ENCODE measurements around the gene WDR1. TPM values are rescaled to one million over a fixed set of nuclear protein-coding genes. Genes with fewer than 3 reads are reported as not detected.

The WDR1 gene
- total and polyA plus RNA-seq, 2 of the 13 experiments (the other 11 are each of a cell fraction or from before 2014, with no cell fraction given): 106 to 198 TPM

GRCh38 chr4:10121568-10122208 is 5.1 kb upstream of the WDR1 start (continued):
- TF ChIP-seq CHD4 (IDR thresholded peaks at IDR 0.05; ENCODE audit: borderline replicate concordance, low read length) (peak; percentile 37; the same call in 1 of the 2 replicates), NR2F1 (CRISPR knock-in tag; IDR thresholded peaks at IDR 0.05) (peak; percentile 57 to 80; a peak in 3 of 4 replicates), EZH2 (conservative IDR thresholded peaks at IDR 0.05; ENCODE audit: low read depth, low read length) (no peak), RARA (CRISPR knock-in tag; IDR thresholded peaks at IDR 0.05) (peak; percentile 75), ZNF232 (CRISPR knock-in tag; IDR thresholded peaks at IDR 0.05; ENCODE audit: borderline replicate concordance) (no peak), POLR2A (IDR thresholded peaks at IDR 0.05; ENCODE audit: insufficient read depth in 1 of 2, low read depth in 2 of 2, low read length in 2 of 2) (peak in 1 of 2 experiments; percentile 76; a peak in 2 of 4 replicates), ZNF556 (CRISPR knock-in tag; IDR thresholded peaks at IDR 0.05; ENCODE audit: borderline replicate concordance) (no peak), REL (CRISPR knock-in tag; conservative IDR thresholded peaks at IDR 0.05) (no peak), NCOR1 (IDR thresholded peaks at IDR 0.05; ENCODE audit: borderline replicate concordance, low read length) (peak; percentile 70), ZNF709 (CRISPR knock-in tag; IDR thresholded peaks at IDR 0.05) (peak; percentile 28; the same call in 1 of the 2 replicates), ZNF780A (CRISPR knock-in tag; IDR thresholded peaks at IDR 0.05) (no peak), ZNF292 (CRISPR knock-in tag; IDR thresholded peaks at IDR 0.05; ENCODE audit: borderline replicate concordance, low read depth) (0 out of 2 replicates have a peak, but pooled peaks have one; percentile 10), RFX5 (IDR thresholded peaks at IDR 0.05; ENCODE audit: low read depth, low read length) (peak; percentile 45; the same call in 1 of the 2 replicates), NKX3-1 (CRISPR knock-in tag; IDR thresholded peaks at IDR 0.05) (no peak), ZNF142 (CRISPR knock-in tag; IDR thresholded peaks at IDR 0.05) (0 out of 2 replicates have a peak, but pooled peaks have one; percentile 10), EHMT2 (IDR thresholded peaks at IDR 0.05; ENCODE audit: borderline replicate concordance, low read depth, low read length) (peak; percentile 67; the same call in 1 of the 2 replicates), ZNF558 (CRISPR knock-in tag; IDR thresholded peaks at IDR 0.05; ENCODE audit: borderline replicate concordance) (no peak), ZNF572 (CRISPR knock-in tag; IDR thresholded peaks at IDR 0.05) (0 out of 2 replicates have a peak, but pooled peaks have one; percentile 78), KLF16 (CRISPR knock-in tag; IDR thresholded peaks at IDR 0.05) (peak in 1 of 2 experiments; percentile 18; a peak in 1 of 4 replicates)
- TF ChIP-seq, protein P1, sequence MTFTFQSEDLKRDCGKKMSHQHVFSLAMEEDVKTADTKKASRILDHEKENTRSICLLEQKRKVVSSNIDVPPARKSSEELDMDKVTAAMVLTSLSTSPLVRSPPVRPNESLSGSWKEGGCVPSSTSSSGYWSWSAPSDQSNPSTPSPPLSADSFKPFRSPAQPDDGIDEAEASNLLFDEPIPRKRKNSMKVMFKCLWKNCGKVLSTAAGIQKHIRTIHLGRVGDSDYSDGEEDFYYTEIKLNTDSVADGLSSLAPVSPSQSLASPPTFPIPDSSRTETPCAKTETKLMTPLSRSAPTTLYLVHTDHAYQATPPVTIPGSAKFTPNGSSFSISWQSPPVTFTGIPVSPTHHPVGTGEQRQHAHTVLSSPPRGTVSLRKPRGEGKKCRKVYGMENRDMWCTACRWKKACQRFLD (CRISPR knock-in tag; IDR thresholded peaks at IDR 0.05; ENCODE audit: borderline replicate concordance): no peak
